ENCODE measurements around the gene ARL11.
A peak's percentile ranks its signal among the peaks of the same experiment; 100 is the strongest.

The ARL11 gene

GRCh38 chr13:49646688-49647087 lies 18.4 kb downstream of the ARL11 start:
- H3K4me3 ChIP-seq (ENCODE audit: control insufficient read depth, low read depth, low read length) = no peak overlapping the region
- TF ChIP-seq CTCF (IDR thresholded peaks at IDR 0.05; ENCODE audit: control insufficient read depth, insufficient read depth, low read depth, low read length, missing control alignments) = no peak
- DNase-seq (ENCODE audit: low read depth) = no peak

GRCh38 chr13:49649244-49649962 lies 21.1 kb downstream of the ARL11 start:
- peak; percentile 7 for DNase-seq (ENCODE audit: low read depth)
- peak; percentile 61 for TF ChIP-seq CTCF (IDR thresholded peaks at IDR 0.05; ENCODE audit: control insufficient read depth, insufficient read depth, low read depth, low read length, missing control alignments)

GRCh38 chr13:49649963-49650312 lies 21.6 kb downstream of the ARL11 start:
- H3K4me3 ChIP-seq (ENCODE audit: control insufficient read depth, low read depth, low read length) = no peak overlapping the region
- no peak for TF ChIP-seq CTCF (IDR thresholded peaks at IDR 0.05; ENCODE audit: control insufficient read depth, insufficient read depth, low read depth, low read length, missing control alignments)
- no peak for DNase-seq (ENCODE audit: low read depth)

More at GRCh38 chr13:49649244-49649962, 21.1 kb downstream of the ARL11 start:
- no peak overlapping the region for H3K4me3 ChIP-seq (ENCODE audit: control insufficient read depth, low read depth, low read length)

- no peak for DNase-seq (ENCODE audit: low read depth)
- TF ChIP-seq CTCF (IDR thresholded peaks at IDR 0.05; ENCODE audit: control insufficient read depth, insufficient read depth, low read depth, low read length, missing control alignments) = no peak
Measured at GRCh38 chr13:49651570-49652354, 23.5 kb downstream of the ARL11 start.

GRCh38 chr13:49652355-49653305 lies 24.3 kb downstream of the ARL11 start:
- TF ChIP-seq CTCF (IDR thresholded peaks at IDR 0.05; ENCODE audit: control insufficient read depth, insufficient read depth, low read depth, low read length, missing control alignments) = peak; percentile 51
- H3K4me3 ChIP-seq (ENCODE audit: control insufficient read depth, low read depth, low read length) = no peak overlapping the region
- DNase-seq (ENCODE audit: low read depth) = no peak

More at GRCh38 chr13:49651570-49652354, 23.5 kb downstream of the ARL11 start:
- H3K4me3 ChIP-seq (ENCODE audit: control insufficient read depth, low read depth, low read length) = no peak overlapping the region

- no peak for TF ChIP-seq CTCF (IDR thresholded peaks at IDR 0.05; ENCODE audit: control insufficient read depth, insufficient read depth, low read depth, low read length, missing control alignments)
- no peak overlapping the region for H3K4me3 ChIP-seq (ENCODE audit: control insufficient read depth, low read depth, low read length)
- DNase-seq (ENCODE audit: low read depth) = no peak
Measured at GRCh38 chr13:49653478-49653877, 25.2 kb downstream of the ARL11 start.
